K562 (cell line): ENCODE measurements around the gene PLXNB1. TPM values are rescaled to one million over a fixed set of nuclear protein-coding genes. Genes with fewer than 3 reads are reported as not detected.

ENCODE experiments used
- ATAC-seq: fragments of 200-7000 bp; cut with Tn5 transposase; 3 replicates; pipeline ENCODE4 v1.9.1; 2020; ENCODE audit warnings: moderate library complexity
- BruUV-seq: library from RNA; stranded (reverse); fragments of 400-500 nt; replicated peaks from 2 replicates; lab custom pipeline; 2021; lab: Mats Ljungman, UMichigan
- CTCF ChIA-PET: fragments of 300-600 bp; formaldehyde crosslinking; extraction: SDS; loops from one replicate; lab custom pipeline; 2021; ENCODE audit warnings: low intra/inter-chr PET ratio; lab: Yijun Ruan, JAX
- POLR2A ChIA-PET: fragments of 300-600, 350-650 bp; sonication (Branson Sonifier 250); formaldehyde crosslinking; extraction: SDS; loops from one replicate; lab custom pipeline; 2021; ENCODE audit warnings: antibody characterized with exemption, inconsistent platforms; lab: Yijun Ruan, JAX
- DNase-seq, 4 experiments: peaks; one replicate each; pipeline versions ENCODE4 v3.0.0 to v3.0.0-alpha.2; 2011 to 2018; ENCODE audit warnings: low spot score in 3 of 4, mixed read lengths in 3 of 4; ENCODE audit errors: extremely low read depth in 1 of 4
- FAIRE-seq: peaks from 2 replicates; lab custom pipeline; 2011; peaks lifted over from hg19 to GRCh38; lab: Jason Lieb, UNC
- H2AFZ ChIP-seq: 2 replicates; pipeline ENCODE4 v1.6.0; 2011; ENCODE audit warnings: low read depth, low read length, control low read depth, inconsistent platforms
- H3K27ac ChIP-seq: fragments of 200-600 bp; 3 replicates; pipeline ENCODE4 v1.8.0; 2011; ENCODE audit warnings: low read depth, mild to moderate bottlenecking, control low read depth, inconsistent platforms, low read length, moderate library complexity, mixed read lengths; ENCODE audit errors: extremely low read depth
- H3K27me3 ChIP-seq, 2 experiments: fragments of 300-600 bp in 1 of 2; 2 replicates in 1 of 2; 3 replicates in 1 of 2; pipeline versions ENCODE4 v1.6.0 to v1.8.0; 2011; ENCODE audit warnings: inconsistent platforms in 2 of 2, low read length in 2 of 2, mild to moderate bottlenecking in 1 of 2, mixed read lengths in 1 of 2, moderate library complexity in 1 of 2; ENCODE audit not compliant: control insufficient read depth in 2 of 2, insufficient read depth in 2 of 2
- H3K36me3 ChIP-seq: fragments of 300-600 bp; 3 replicates; pipeline ENCODE4 v1.8.0; 2011; ENCODE audit warnings: mild to moderate bottlenecking, low read length, inconsistent platforms; ENCODE audit not compliant: control insufficient read depth, insufficient read depth
- H3K4me1 ChIP-seq, 2 experiments: fragments of 200-600 bp in 1 of 2; replicated peaks in 1 of 2; 2 replicates in 1 of 2; 3 replicates in 1 of 2; pipeline versions ENCODE4 v1.5.1 to v1.8.0; 2011; ENCODE audit warnings: inconsistent platforms in 2 of 2, low read length in 2 of 2, mild to moderate bottlenecking in 1 of 2, mixed read lengths in 1 of 2, moderate library complexity in 1 of 2; ENCODE audit not compliant: control insufficient read depth in 2 of 2, insufficient read depth in 2 of 2
- H3K4me2 ChIP-seq: 2 replicates; pipeline ENCODE4 v1.6.1; 2011; ENCODE audit warnings: low read length, control low read depth, inconsistent platforms, mixed read lengths; ENCODE audit not compliant: insufficient read depth
- H3K4me3 ChIP-seq: fragments of 200-600 bp; sonication (generic), shearing (Covaris generic); 2 replicates; pipeline ENCODE4 v1.5.1; 2016; ENCODE audit warnings: control low read depth, inconsistent platforms
- H3K79me2 ChIP-seq: fragments of 200-600 bp; 3 replicates; pipeline ENCODE4 v1.8.0; 2011; ENCODE audit warnings: low read length, inconsistent platforms; ENCODE audit not compliant: control insufficient read depth, insufficient read depth
- H3K9ac ChIP-seq, 2 experiments: 2 replicates each; pipeline versions ENCODE4 v1.6.0 to v1.6.1; 2011; ENCODE audit warnings: low read depth in 2 of 2, low read length in 2 of 2, control low read depth in 1 of 2, inconsistent platforms in 1 of 2, mild to moderate bottlenecking in 1 of 2, mixed read lengths in 1 of 2; ENCODE audit not compliant: insufficient read depth in 1 of 2
- H3K9me1 ChIP-seq: one replicate; pipeline ENCODE4 v1.6.0; 2011; ENCODE audit warnings: inconsistent platforms, mild to moderate bottlenecking, low read length, moderate library complexity; ENCODE audit not compliant: control insufficient read depth, insufficient read depth
- H3K9me3 ChIP-seq: replicated peaks from 2 replicates; pipeline ENCODE4 v1.5.1; 2011; ENCODE audit warnings: low read depth, low read length, inconsistent platforms; ENCODE audit not compliant: control insufficient read depth, insufficient read depth
- H4K20me1 ChIP-seq: replicated peaks from 2 replicates; pipeline ENCODE4 v1.6.1; 2011; ENCODE audit warnings: low read length, inconsistent platforms, mixed read lengths; ENCODE audit not compliant: control insufficient read depth, insufficient read depth
- BCL6 ChIP-seq: fragments of 250-450 bp; sonication (Bioruptor Pico); IDR thresholded peaks from 2 replicates; pipeline ENCODE4 v1.4.0; 2020
- ESRRA ChIP-seq: fragments of 450-650 bp; IDR thresholded peaks from 2 replicates; pipeline ENCODE4 v1.6.1; 2014; ENCODE audit warnings: low read depth, mild to moderate bottlenecking, moderate library complexity, borderline replicate concordance
- ILK ChIP-seq: fragments of 450-650 bp; IDR thresholded peaks from 2 replicates; pipeline ENCODE4 v1.6.1; 2016; ENCODE audit warnings: missing genetic modification characterization, low read depth, mild to moderate bottlenecking, missing compliant biosample characterization, moderate library complexity, borderline replicate concordance
- NCOA1 ChIP-seq: fragments of 450-650 bp; IDR thresholded peaks from 2 replicates; pipeline ENCODE4 v1.6.1; 2016; ENCODE audit warnings: low read depth
- NCOR1 ChIP-seq: fragments of 450-650 bp; IDR thresholded peaks from 2 replicates; pipeline ENCODE4 v1.6.1; 2016; ENCODE audit warnings: mild to moderate bottlenecking, moderate library complexity
- PRMT5 ChIP-seq: sonication (generic); formaldehyde crosslinking; IDR thresholded peaks from 2 replicates; pipeline ENCODE4 v1.5.0; 2020; ENCODE audit warnings: missing genetic modification reagents
- STAT5A ChIP-seq: IDR thresholded peaks from 2 replicates; pipeline ENCODE4 v1.6.1; 2012; ENCODE audit warnings: low read length, inconsistent platforms, borderline replicate concordance
- TCF7 ChIP-seq: sonication (generic); IDR thresholded peaks from 2 replicates; pipeline ENCODE4 v1.6.1; 2016; ENCODE audit warnings: antibody characterized with exemption, borderline replicate concordance
- TSC22D4 ChIP-seq: fragments of 450-650 bp; IDR thresholded peaks from 2 replicates; pipeline ENCODE4 v1.6.1; 2016; ENCODE audit warnings: missing genetic modification characterization, missing biosample characterization, control low read depth
- ZBTB7A ChIP-seq: IDR thresholded peaks from 2 replicates; pipeline ENCODE4 v1.6.1; 2011; ENCODE audit warnings: low read depth, mild to moderate bottlenecking, low read length, moderate library complexity, borderline replicate concordance; ENCODE audit not compliant: control insufficient read depth
- ZKSCAN8 ChIP-seq: fragments of 200-800 bp; sonication (Bioruptor generic); IDR thresholded peaks from 2 replicates; pipeline ENCODE4 v1.6.1; 2016; ENCODE audit warnings: missing genetic modification characterization, missing compliant biosample characterization
- ZNF444 ChIP-seq: fragments of 250-450 bp; sonication (Bioruptor Pico); IDR thresholded peaks from 2 replicates; pipeline ENCODE4 v1.4.0; 2020; ENCODE audit warnings: mild to moderate bottlenecking, moderate library complexity
- WGBS: fragments of 100-300 bp; shearing (Covaris generic); methylation state at CpG from one replicate; pipeline ENCODE4 v1.1.6; 2016; ENCODE audit warnings: low coverage, mixed read lengths; ENCODE audit not compliant: insufficient coverage; ENCODE audit errors: missing lambda C conversion rate; 5-methylcytosine and 5-hydroxymethylcytosine counted together
- in situ Hi-C: fragments of 300-500 bp; cut with MboI; formaldehyde crosslinking; loops from 4 replicates; pipeline ENCODE4 v1.15.0; 2018; ENCODE audit warnings: inconsistent platforms, mixed read lengths
- intact Hi-C: fragments of 100-400 bp; cut with micrococcal nuclease; formaldehyde crosslinking; loops from 2 replicates; pipeline ENCODE4 v1.14.2; 2022
- polyA plus RNA-seq, 8 experiments: library from polyadenylated mRNA; depleted of rRNA in 4 of 8; stranded (reverse) in 5 of 8; unstranded in 3 of 8; fragments of >200 nt; fragmentation: Nextera tagmentation in 2 of 8; fragmentation: Illumina TruSeq in 1 of 8; extraction: Ambion mirVana in 2 of 8; extraction: Trizol in 1 of 8; gene quantifications; 2 replicates each; pipeline versions ENCODE4 v1.2.1 to v1.2.3, GENCODE V29; 2011 to 2014; ENCODE audit warnings: inconsistent platforms in 1 of 8, missing spikeins in 1 of 8
- total RNA-seq, 7 experiments: library from RNA; depleted of rRNA in 6 of 7; stranded (reverse); fragments of >200 nt in 6 of 7; fragmentation: Illumina TruSeq in 2 of 7; extraction: Trizol in 2 of 7; gene quantifications; 2 replicates each; pipeline versions ENCODE4 v1.2.1 to v1.2.3, GENCODE V29; 2011 to 2021; ENCODE audit warnings: low replicate concordance in 1 of 7
- TF ChIP-seq, protein P1 (sequence below): fragments of 450-650 bp; formaldehyde crosslinking; IDR thresholded peaks from 2 replicates; pipeline ENCODE4 v1.4.0; 2022; ENCODE audit warnings: missing genetic modification characterization
- TF ChIP-seq, protein P2 (sequence below): IDR thresholded peaks from 3 replicates; pipeline ENCODE4 v1.6.1; 2011; ENCODE audit warnings: borderline replicate concordance, mild to moderate bottlenecking, moderate library complexity; ENCODE audit not compliant: insufficient read length; ENCODE audit errors: extremely low read depth

The PLXNB1 gene
- total and polyA plus RNA-seq, 9 of the 15 experiments (the other 6 are each of a cell fraction or from before 2014, with no cell fraction given), result 0.17 to 17.4 (median 6.0) TPM

DNA sequence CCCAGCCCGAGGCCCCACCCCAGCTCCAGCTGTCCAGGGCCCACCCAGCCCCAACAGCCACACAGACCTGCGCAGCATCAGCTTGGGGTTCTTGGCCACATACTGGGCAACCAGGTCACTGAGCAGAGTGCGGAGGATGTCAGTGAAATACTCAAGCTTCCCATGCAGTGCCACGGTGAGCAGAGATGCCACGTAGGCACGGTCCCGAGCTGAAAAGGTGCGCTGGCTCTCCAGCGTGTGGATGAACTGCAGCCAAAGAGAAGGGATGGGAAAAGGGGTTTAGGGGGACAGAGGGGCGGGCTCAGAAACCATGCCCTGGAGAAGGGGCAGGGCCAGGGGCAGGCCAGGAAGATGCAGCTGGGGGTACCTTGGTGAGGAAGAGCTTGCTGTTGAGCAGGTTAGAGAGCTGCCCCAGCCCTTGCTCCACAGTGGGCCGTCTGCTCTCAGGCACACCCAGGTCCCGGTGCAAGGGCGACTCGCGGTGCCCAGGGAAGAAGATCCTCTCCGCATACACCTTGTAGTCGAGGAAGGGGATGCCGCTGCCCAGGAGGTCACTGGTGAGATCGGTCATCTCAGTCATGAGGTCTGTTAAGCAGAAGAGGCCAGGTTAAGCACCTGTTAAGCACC is 17.4 kb downstream of the PLXNB1 start (continued):
- TF ChIP-seq TCF7 (no peak), TSC22D4 (tag) (no peak), ZKSCAN8 (no peak), ZNF444 (no peak), ESRRA (no peak)
- TF ChIP-seq, protein P1, sequence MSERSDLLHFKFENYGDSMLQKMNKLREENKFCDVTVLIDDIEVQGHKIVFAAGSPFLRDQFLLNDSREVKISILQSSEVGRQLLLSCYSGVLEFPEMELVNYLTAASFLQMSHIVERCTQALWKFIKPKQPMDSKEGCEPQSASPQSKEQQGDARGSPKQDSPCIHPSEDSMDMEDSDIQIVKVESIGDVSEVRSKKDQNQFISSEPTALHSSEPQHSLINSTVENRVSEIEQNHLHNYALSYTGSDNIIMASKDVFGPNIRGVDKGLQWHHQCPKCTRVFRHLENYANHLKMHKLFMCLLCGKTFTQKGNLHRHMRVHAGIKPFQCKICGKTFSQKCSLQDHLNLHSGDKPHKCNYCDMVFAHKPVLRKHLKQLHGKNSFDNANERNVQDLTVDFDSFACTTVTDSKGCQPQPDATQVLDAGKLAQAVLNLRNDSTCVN, result no peak

DNA sequence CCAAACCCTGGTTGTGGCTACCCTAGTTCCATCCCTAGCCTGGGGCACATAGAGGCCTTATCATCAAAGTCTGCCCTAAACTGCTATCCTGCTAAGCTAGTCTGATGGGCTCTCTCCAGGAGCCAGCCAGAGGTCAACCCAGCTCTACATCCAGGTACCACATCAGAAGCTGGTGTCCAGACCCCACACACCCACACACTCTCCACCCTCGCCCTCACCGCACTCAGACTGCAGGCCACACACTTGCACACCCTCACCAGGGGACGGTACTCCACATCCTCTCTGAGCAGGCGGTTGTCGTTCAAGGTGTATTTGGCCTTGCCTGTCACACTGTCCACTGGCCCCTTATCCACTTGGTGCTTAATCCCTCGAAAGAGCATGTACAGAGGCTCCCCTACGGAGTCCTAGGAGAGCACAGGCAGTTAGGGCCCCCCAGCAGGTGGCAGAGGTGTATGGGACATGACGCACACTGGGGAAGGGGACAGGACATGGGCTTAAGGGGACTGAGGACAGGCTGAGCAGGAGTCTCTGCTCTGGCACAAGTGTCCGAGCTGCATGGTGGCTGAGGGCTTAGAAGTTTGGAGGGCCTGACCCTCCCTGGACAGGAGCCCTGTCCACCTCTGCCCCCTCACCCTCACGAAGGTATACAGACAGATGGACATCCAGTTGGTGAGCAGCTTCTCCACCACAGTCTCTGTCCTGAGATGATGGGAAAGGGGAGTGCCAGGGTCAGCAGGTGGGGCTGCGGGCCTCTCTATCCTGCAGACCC is 18.1 kb downstream of the PLXNB1 start:
- no TSS peak for BruUV-seq
- 0 out of 2 replicates have a peak, but pooled peaks cover 6% of the 10 kb centered on the region for H4K20me1 ChIP-seq
- in situ Hi-C loops (no loop called here), intact Hi-C loops (no loop called here)
- H3K27ac ChIP-seq, result no peak overlapping the region
- H3K9me3 ChIP-seq, result no peaks in the 10 kb centered on the region
- TF ChIP-seq ZBTB7A, result no peak
- TF ChIP-seq BCL6, result no peak
- TF ChIP-seq ILK (tag), result no peak
- no peak for TF ChIP-seq STAT5A
- TF ChIP-seq NCOA1, result no peak
- no peak for TF ChIP-seq PRMT5 (CRISPR knock-in tag)
- no peak for TF ChIP-seq NCOR1
- TF ChIP-seq, protein P2, sequence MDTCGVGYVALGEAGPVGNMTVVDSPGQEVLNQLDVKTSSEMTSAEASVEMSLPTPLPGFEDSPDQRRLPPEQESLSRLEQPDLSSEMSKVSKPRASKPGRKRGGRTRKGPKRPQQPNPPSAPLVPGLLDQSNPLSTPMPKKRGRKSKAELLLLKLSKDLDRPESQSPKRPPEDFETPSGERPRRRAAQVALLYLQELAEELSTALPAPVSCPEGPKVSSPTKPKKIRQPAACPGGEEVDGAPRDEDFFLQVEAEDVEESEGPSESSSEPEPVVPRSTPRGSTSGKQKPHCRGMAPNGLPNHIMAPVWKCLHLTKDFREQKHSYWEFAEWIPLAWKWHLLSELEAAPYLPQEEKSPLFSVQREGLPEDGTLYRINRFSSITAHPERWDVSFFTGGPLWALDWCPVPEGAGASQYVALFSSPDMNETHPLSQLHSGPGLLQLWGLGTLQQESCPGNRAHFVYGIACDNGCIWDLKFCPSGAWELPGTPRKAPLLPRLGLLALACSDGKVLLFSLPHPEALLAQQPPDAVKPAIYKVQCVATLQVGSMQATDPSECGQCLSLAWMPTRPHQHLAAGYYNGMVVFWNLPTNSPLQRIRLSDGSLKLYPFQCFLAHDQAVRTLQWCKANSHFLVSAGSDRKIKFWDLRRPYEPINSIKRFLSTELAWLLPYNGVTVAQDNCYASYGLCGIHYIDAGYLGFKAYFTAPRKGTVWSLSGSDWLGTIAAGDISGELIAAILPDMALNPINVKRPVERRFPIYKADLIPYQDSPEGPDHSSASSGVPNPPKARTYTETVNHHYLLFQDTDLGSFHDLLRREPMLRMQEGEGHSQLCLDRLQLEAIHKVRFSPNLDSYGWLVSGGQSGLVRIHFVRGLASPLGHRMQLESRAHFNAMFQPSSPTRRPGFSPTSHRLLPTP, result no peak
- TF ChIP-seq, all 486 proteins: peak for 0
- Histone ChIP-seq H3K79me2 (no peaks in the 10 kb centered on the region), H3K4me3 (no peak overlapping the region), H3K9me1 (no peaks in the 10 kb centered on the region), H3K36me3 (no peaks in the 10 kb centered on the region), H3K9ac (no peak overlapping the region), H3K4me2 (no peak overlapping the region), H3K27me3 (no peaks in the 10 kb centered on the region), H3K4me1 (0 out of 5 replicates have a peak, but pooled peaks cover 0 to 6% of the 10 kb centered on the region in 2 experiments), H2AFZ (no peak overlapping the region)
- ChIA-PET POLR2A (interaction anchor here (1.2 kb wide), 1 partner anchor 25 kb away, joined by 3 read pairs; no protein-coding TSS in a partner anchor), CTCF (no interaction called here)
- WGBS, result 66% methylated on average over 6 of the region's 11 CpGs
- no peak for FAIRE-seq
- no peak for DNase-seq
- ATAC-seq, result no peak
